DLD1 (cell line): ENCODE data around the gene PTPN1.

Source experiments
- in situ Hi-C: cut with HindIII; loops from 2 replicates; pipeline ENCODE4 v1.10.0; 2017; ENCODE audit warnings: low sequenced_read_pairs

PTPN1 gene

DNA sequence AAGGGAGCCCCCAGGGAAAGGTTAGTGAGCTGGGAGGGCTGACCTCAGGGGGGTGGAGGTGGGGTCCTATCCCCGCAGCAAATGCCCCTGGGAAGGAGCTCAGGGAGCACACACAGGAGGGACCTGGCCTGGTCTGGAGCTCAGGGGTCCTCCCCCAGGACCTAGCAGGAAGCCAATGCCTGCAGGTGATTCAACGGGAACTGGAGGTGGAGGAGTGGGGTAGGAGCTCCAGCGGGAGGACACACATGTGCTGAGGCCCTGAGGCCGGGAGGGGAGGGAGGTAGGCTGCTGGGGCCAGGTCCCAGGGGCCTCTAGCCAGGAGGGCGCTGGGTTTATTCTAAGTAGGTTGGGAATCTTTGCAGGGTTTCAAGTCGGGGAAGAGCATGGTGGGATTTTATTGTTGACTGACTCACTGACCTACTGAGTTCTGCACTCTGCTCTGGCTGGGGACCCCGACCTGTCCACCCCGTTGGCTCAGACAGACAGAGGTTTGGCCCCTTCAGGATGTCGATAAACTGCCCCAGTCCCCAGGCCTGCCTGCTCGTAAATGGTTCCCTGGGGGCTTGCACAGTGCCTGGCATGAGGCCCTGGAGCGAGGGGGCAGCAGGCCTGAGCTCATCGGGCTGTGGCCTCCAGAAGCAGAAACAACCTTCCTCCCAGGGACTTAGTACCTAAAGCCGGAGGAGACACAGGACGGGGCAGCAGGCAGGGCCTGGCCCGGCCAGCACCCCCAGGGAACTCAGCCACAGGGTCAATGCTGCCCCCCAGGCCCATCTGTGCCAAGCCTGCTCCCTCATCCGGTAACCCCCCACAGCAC is 118.9 kb downstream of the PTPN1 start:
- in situ Hi-C loops: no loop called here

DNA sequence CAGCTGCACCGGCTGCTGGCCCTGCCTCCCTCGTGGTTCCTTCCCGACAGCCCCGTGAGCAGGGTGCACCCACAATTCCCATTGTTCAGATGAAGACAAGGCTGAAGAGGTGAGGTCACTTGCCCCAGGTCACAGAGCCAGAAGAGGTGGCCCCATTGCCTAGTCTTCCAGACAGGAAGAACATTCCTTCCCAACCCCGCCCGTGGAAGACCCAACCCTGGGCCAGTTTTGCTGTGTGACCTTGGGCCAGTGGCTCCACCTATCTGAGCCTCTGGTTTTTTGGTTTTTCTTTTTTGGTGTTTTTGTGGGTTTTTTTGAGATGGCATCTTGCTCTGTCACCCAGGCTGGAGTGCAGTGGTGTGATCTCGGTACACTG is 119.5 kb downstream of the PTPN1 start:
- in situ Hi-C loops: no loop called here

- in situ Hi-C loops: no loop called here
These were observed 120.5 kb downstream of the PTPN1 start for GRCh38 chr20:50630578-50631263.

GRCh38 chr20:50632236-50632635 is 122.1 kb downstream of the PTPN1 start:
- in situ Hi-C loops: no loop called here

- in situ Hi-C loops: no loop called here
These were observed 122.5 kb downstream of the PTPN1 start for GRCh38 chr20:50632701-50633100.

- in situ Hi-C loops: no loop called here
These were observed 123.2 kb downstream of the PTPN1 start for GRCh38 chr20:50633361-50633760.

GRCh38 chr20:50634191-50634590 is 124.0 kb downstream of the PTPN1 start:
- in situ Hi-C loops: no loop called here
